GM21381 (cell line): Measurements from ENCODE around the gene MLPH.

Experiments used
- ATAC-seq: cut with Tn5 transposase; IDR thresholded peaks from one replicate; pipeline ENCODE4 v1.9.1; 2021; ENCODE audit warnings: mild to moderate bottlenecking, moderate library complexity; ENCODE audit not compliant: unreplicated experiment

MLPH gene

GRCh38 chr2:237564526-237565131, 77.6 kb downstream of the MLPH start:
- no peak for ATAC-seq

DNA sequence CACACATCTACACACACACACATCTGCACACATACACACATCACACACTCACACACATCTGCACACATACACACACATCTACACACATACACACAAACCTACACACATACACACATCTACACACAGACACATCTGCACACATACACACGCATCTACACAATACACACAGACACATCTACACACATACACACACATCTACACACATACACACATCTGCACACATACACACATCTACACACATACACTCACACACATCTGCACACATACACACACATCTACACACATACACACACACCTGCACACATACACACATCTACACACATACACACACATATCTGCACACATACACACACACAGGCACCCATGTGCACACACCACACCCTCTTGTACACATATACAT, 78.9 kb downstream of the MLPH start:
- ATAC-seq, result no peak

DNA sequence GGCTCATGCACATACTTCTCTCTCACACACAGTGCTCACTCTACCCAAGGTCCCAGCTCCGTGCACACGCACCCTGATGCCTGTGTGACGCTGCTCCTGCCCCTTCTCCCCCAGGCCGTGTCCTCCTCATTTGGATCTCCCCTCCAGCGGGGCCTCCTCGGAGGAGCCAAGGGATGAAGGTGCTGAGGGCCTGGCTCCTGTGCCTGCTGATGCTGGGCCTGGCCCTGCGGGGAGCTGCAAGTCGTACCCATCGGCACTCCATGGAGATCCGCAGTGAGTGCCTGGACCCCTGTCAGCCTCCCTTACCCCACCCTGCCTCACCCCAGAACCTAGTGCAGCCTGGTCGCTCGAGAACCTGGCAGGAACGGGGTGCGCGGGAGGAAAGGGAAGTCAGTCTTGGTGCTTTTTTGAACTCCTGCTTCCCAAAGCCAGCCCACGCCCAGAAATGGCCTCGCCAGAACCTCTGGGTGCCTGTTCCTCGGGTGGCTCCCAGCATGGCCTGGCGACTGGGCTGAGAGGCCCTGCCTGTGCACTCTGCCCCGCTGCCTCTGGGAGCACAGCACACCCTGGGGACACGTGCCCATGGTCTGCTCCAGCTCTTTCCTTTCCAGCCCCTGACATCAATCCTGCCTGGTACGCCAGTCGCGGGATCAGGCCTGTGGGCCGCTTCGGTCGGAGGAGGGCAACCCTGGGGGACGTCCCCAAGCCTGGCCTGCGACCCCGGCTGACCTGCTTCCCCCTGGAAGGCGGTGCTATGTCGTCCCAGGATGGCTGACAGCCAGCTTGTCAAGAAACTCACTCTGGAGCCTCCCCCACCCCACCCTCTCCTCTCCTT, 79.6 kb downstream of the MLPH start, which contains the start of gene PRLH:
Gene PRLH, plus strand, starts transcription at position 174 of the 835 bp plus-strand sequence. Its CDS starts 0 bp downstream, at position 174.
- ATAC-seq, result no peak

DNA sequence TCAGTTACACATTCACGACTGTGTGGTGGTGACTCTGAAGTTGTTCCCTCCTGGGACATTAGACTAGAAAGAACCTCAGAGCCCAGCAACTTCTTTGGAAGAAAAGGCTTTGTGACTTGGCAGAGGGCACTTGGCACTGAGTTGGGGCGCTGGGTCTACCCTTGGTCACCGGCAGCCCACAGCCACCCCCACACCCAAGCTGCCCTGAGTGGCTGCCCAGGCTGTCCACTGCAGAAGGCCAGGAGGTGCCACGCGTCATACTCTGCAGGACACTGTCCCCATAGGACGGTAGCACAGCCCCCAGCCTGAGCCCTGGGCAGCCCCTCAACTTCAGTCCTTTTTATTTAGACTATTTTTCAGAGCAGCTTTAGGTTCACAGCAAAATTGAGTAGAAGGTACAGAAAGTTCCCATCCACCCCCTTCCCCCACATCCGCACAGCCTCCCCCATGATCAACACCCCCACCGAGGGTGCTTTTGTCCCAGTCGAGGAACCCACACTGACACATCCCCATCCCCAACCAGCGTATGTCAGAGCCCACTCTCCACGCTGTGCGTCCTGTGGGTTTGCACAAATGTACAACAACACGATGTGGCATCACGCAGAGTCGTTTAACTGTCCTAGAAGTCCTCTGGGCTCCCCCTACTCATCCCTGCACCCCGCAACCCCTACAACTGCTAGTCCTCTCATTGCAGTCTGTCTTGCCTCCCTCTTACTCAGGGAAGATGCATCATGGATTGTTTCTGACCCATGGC, 80.4 kb downstream of the MLPH start:
- no peak for ATAC-seq

- ATAC-seq, result no peak
These were observed 81.1 kb downstream of the MLPH start for GRCh38 chr2:237568121-237568660.

- ATAC-seq, result no peak
These were observed 82.0 kb downstream of the MLPH start for GRCh38 chr2:237569041-237569440.

DNA sequence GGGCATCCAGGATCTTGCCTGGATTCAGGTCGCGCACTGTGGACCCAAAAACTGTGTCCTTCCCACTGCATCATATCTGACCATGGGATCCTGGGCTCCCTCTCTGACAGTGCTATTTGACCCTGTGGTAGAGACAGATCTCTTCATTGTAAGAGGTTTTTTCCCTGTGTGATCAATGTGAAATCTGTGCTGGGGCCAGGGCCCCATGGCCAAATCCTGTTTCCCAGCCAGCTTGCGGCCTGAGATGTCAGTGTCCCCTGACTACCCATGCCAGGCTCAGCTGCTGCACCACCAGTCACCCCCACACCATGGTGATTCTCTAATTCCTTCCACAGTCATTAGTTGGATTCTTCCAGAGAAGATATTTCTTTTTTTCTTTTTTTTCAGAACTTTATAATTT, 82.8 kb downstream of the MLPH start:
- ATAC-seq, result no peak

GRCh38 chr2:237570776-237571335, 83.8 kb downstream of the MLPH start:
- ATAC-seq, result no peak

GRCh38 chr2:237571551-237571950, 84.5 kb downstream of the MLPH start:
- no peak for ATAC-seq

DNA sequence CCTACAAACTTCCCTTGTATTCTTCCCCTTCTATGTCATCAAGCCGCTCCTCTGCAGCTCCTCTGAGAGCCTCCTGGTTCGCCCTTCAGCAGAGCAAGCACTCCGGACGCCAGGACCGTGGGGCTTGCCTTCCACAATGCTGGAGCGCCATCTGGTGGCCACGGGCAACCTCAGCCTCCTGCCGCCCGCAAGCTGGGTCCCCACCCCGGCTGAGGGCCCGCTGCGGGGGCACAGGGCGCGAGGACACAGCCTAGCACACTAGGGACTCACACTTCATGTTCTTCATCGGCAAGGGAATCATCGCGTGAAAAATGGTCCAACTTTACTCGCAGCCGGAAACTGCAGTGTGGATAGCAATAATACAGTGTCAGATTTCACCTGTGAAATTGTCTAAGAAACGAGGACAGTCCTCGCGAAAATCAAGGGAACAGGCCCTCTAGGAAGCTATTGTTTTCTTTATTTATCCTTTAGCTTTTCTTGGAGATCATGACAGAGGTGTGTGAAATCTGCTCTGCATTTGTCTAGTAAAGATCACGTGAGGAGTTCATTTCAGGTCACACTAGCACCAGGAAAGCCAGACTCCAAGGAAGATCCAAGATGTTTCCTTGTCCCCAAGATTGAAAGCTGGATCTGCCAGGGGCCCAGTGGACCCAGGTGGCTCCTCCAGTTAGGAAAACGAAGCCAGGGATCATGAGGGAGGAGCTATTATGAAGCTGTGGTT, 85.1 kb downstream of the MLPH start:
- ATAC-seq, result peak; percentile 91

DNA sequence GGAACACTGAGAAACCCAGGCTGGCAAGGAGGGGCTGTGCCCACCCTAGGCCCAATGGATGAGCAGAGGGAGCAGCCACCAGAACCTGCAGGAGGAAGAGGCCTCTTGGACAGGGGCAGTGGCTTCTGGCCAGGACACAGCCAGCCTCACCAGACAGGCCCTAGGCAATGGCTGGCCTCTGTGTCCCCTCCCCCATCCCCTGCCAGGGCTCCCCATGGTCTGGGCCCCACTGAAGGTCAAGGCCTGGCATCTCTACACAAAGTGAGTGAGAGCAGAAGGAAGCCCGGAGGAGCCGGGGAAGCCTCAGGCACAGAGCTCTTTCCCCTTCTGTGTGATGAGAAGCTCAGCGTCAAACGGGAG, 85.7 kb downstream of the MLPH start:
- no peak for ATAC-seq

DNA sequence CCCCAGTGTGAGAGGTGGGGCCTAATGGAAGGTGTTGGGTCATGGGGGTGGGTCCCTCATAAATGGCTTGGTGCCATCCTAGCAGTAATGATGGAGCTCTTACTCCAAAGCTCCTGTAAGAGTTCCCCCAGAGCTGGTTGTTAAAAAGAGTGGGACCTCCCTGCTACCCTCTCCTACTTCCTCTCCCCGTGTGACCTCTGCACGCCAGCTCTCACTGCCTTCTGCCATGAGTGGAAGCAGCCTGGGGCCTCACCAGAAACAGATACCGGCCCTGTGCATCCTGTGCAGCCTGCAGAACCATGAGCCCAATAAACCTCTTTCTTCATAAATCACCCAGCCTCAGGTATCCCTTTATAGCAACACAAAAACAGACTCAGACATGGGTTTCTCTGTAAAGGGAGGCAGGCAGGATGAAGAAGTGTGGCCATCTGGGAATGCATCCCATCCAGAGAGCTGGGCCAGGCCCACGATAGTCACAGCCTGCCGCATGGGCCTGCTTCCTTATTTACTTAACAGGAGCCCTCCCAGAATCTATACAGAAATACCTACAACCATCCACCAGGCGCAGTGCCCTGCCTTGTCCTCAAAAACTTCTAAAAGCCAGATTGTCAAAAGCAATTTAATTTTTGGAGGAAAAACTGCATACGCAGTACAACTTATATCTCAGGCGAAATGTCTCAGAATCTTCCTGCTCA, 86.8 kb downstream of the MLPH start:
- no peak for ATAC-seq

- no peak for ATAC-seq
These were observed 87.4 kb downstream of the MLPH start for GRCh38 chr2:237574467-237574866.

- no peak for ATAC-seq
These were observed 88.1 kb downstream of the MLPH start for GRCh38 chr2:237574894-237575868.

DNA sequence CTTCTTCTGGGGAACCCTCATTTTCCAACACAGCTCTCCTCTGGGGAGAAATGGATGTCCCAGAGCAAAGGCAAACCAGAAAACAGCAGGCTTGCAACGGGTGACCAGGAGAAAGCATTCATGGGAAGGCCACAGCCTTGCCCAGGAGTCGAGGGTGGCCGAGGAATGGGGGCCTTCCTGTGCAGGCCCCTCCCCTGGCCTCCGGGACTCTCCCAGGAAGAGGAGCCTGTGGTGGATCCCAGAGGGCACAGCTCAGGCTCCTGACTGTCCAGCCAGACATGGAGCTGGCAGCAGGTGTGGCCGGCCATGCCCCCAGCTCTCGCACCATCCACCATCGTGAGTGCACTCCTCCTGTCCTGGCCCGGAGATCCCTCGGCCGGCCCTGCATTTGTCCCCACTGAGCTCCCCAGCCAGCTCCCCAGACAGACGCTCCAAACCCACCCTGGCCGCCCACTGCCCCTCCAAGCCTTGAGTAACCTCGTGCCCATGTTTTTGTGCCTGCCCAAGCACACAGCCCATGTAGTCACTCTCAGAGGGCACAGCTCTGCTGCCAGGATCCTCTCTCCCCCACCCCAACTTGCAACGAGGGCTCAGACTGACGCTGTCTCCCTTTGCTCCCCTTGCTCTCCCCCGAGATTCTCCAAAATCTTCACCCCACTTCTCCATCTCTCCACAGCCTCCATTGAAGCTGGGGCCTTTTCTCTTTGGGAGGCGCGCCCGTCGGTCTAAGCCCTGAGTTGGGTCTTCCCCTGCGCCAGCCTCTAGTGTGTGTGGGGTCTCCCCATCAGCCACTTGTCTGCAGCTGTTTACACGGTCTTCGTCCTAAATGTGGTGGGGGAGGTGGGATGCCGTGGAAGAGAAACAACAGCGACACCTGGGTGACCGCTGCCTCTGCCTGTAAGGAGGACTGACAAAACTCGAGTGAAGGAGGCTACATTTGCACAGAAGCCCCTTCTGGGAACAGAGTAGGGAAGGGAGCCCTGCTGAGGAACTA, 89.1 kb downstream of the MLPH start:
- ATAC-seq, result no peak

DNA sequence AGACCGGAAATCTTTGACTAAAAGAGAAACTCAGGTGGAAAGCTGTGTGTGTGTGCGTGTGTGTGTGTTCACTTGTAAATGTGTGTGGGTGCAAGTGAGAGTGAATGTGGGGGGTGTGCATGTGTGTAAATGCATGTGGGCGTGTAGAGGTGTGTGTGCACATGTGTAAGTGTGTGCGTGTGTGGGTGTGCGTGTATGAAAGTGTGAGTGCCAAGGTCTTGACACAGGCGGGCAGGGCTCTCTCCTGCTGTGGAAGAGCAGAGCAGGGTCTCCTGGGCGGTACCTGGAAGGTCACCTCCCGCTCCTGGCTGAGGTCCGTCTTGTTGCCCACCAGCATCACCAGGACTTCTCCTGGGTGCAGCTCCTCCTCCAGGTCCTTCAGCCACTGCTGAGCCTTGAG, 89.9 kb downstream of the MLPH start:
- no peak for ATAC-seq

DNA sequence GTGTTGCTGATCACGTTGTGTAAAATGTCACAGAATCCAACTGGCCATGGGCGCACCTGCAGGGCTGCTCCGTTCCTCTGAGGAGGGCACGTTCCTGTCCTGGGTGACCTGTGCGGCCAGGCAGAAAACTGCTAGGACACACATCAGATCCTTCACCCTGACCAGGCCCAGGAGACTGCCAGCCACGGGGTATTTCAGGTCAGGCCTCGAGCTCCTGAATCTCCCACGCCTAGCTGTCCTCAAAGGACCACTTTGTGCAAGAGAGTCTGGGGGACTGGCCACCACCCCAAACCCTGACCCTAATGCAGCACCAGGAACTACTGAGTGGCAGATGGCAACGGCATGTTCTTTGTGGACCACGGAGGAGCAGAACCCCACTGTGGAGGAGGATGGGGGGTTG, 90.4 kb downstream of the MLPH start:
- ATAC-seq, result no peak
